ENCODE measurements around the gene FAM171A1.
"Not testable (repeated sequence)": the region's sequence is repeated elsewhere in the genome, so short reads cannot be mapped to it uniquely, and the experiment has no call there.

The FAM171A1 gene

GRCh38 chr10:15342970-15343369 lies 28.1 kb downstream of the FAM171A1 start:
- no peak for DNase-seq

GRCh38 chr10:15341502-15342128 lies 29.5 kb downstream of the FAM171A1 start:
- no peak for DNase-seq

GRCh38 chr10:15339892-15340291 lies 31.2 kb downstream of the FAM171A1 start:
- no peak for DNase-seq

- DNase-seq, result not testable (repeated sequence)
Measured at GRCh38 chr10:15337441-15337923, 33.6 kb downstream of the FAM171A1 start.

- no peak for DNase-seq
Measured at GRCh38 chr10:15336211-15336610, 34.9 kb downstream of the FAM171A1 start.

GRCh38 chr10:15335508-15335907 lies 35.6 kb downstream of the FAM171A1 start:
- DNase-seq, result no peak

GRCh38 chr10:15334650-15335323 lies 36.3 kb downstream of the FAM171A1 start:
- no peak for DNase-seq

- no peak for DNase-seq
Measured at GRCh38 chr10:15333909-15334649, 37.0 kb downstream of the FAM171A1 start.

GRCh38 chr10:15333181-15333580 lies 37.9 kb downstream of the FAM171A1 start:
- not testable (repeated sequence) for DNase-seq

- no peak for DNase-seq
Measured at GRCh38 chr10:15331461-15331860, 39.6 kb downstream of the FAM171A1 start.

GRCh38 chr10:15329437-15329836 lies 41.7 kb downstream of the FAM171A1 start:
- DNase-seq, result no peak

- DNase-seq, result no peak
Measured at GRCh38 chr10:15325944-15326284, 45.2 kb downstream of the FAM171A1 start.

- DNase-seq, result peak; percentile 5
Measured at GRCh38 chr10:15325243-15325943, 45.7 kb downstream of the FAM171A1 start.

GRCh38 chr10:15324611-15325010 lies 46.5 kb downstream of the FAM171A1 start:
- no peak for DNase-seq

- no peak for DNase-seq
Measured at GRCh38 chr10:15324113-15324512, 47.0 kb downstream of the FAM171A1 start.

- DNase-seq, result no peak
Measured at GRCh38 chr10:15322356-15322755, 48.7 kb downstream of the FAM171A1 start.

GRCh38 chr10:15321431-15322341 lies 49.4 kb downstream of the FAM171A1 start:
- DNase-seq, result no peak

- DNase-seq, result no peak
Measured at GRCh38 chr10:15320522-15321203, 50.4 kb downstream of the FAM171A1 start.

- no peak for DNase-seq
Measured at GRCh38 chr10:15320118-15320517, 51.0 kb downstream of the FAM171A1 start.

GRCh38 chr10:15316871-15317464 lies 54.1 kb downstream of the FAM171A1 start:
- DNase-seq, result no peak

- no peak for DNase-seq
Measured at GRCh38 chr10:15316145-15316544, 54.9 kb downstream of the FAM171A1 start.
